SH-SY5Y (cell line): ENCODE data around the gene AK2.

Experiments used
- GATA2 ChIP-seq: IDR thresholded peaks from 2 replicates; pipeline ENCODE4 v1.6.1; 2011; ENCODE audit warnings: mild to moderate bottlenecking, low read depth, low read length
- GATA3 ChIP-seq: IDR thresholded peaks from 2 replicates; pipeline ENCODE4 v1.6.1; 2011; ENCODE audit warnings: low read depth, mild to moderate bottlenecking, low read length, moderate library complexity

Gene AK2

DNA sequence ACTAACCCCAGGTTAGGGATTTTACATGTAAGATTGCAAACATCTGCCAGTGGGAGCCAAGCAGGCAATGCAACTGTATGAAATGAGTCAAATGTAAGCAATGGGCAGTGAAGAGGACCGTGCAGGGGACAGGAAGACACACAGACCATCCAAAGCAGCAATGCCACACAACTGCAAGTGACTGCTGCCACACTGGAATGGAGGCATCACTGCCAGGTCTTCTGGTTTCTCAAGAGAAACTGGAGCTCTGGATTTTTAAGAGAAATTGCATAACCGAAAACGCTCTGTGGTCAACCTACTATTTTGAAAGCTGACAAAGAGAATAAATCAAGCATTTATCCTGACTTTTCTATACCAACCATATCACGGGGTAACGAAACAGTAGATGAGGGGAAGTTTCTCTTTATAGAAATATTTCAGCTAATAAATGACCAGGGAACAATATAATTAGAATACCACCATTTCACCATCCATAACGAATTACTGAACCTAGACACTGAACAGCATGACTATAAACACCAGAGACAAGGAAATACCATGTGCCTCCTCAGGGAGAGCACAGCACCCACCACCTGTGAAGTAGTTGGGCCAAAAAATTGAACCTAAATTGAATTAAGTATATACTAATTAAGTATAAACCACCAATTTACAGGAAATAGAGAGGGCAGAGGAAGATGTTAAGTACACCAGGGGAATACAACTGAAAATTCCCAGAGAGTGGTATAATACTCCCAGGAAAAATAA, 4.4 kb downstream of the AK2 start:
- TF ChIP-seq GATA2 (no peak), GATA3 (no peak)

DNA sequence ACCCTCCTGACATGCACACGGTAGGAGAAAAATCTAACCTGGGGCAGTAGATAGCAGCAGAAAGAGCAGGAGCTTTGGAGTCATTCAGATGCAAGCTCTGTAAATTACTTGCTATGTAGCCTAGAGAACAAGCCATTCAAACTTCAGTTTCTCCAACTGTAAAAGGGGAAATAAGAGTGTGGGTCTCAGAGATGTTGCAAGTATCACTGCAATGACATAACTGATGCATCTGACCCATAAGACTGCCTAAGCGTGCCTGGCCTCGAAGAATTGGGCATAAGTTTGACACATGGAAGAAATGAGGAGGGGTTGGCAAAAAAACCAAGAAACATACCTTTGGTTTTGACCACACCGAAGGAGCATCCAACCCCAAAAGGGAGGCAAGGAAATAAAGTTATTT, 5.2 kb downstream of the AK2 start:
- TF ChIP-seq GATA2: no peak
- TF ChIP-seq GATA3: no peak

DNA sequence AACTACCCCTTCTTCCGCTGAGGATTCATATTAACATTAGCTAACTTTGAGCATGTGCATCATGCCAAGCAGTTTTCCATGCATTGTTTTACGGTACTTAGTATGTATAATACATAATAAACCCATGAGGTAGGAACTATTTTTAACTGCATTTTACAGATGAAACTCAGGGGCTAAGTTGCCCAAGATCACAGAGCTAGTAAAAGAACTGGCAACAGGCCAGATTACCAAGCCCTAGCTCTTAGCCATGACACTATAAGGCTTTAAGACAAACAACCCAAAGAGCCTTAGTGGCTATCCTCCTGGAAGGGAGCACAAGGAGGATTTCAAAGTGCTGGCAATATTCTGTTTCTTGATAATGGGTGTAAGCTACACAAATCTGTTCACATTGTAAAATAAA, 6.1 kb downstream of the AK2 start:
- no peak for TF ChIP-seq GATA3
- no peak for TF ChIP-seq GATA2

DNA sequence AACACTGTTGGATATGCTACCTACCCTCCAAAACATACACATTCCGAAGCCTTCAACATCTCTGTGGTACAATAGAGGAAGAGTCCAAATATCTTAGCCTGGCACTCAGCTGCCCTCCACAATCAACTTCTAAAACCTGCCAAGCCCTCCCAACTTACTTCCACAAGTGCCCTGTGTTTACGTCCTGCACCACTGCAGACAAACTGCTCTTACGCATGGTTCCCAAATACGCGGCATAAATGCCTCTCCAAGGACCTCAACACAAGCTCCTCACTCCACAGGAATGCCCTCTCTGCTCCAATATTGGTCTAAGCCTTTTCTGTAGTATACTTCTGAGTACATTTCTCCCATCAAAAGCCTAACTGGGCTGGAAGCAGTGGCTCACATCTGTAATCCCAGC, 6.8 kb downstream of the AK2 start:
- TF ChIP-seq GATA2 (no peak), GATA3 (no peak)

DNA sequence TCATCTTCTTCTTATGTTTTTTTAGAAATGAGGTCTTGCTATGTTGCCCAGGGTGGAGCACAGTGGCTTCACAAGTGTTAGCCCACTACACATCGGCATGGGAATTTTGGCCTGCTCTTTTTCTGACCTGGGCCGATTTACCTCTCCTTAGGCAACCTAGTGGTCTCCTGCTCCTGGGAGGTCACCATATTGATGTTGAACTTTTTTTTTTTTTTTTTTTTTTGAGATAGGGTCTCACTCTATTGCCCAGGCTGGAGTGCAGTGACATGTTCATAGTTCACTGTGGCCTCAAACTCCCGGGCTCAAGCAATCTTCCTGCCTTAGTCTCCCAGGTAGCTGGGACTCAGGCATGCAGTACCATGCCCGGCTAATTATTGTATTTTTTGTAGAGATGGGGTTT, 7.5 kb downstream of the AK2 start:
- TF ChIP-seq GATA2 (no peak), GATA3 (no peak)

DNA sequence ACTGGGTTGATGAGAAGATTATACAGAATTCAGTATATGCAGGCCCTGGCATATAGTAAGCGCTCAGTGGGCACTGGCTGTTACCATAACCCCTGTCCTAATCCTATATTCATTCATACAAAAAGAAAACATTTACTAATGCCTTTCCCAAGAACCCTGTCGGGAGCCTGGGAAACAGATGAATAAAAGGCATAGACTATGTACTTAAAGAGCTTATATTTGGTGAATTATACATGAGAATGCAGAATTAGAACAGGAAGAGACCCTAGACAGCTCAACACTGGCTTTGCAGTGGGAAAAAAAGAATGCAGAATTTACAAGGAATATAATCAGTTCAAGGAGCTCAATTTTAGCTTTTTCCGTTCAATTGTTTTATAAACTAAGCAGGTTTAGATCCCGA, 10.9 kb downstream of the AK2 start:
- TF ChIP-seq GATA2 (no peak), GATA3 (no peak)

DNA sequence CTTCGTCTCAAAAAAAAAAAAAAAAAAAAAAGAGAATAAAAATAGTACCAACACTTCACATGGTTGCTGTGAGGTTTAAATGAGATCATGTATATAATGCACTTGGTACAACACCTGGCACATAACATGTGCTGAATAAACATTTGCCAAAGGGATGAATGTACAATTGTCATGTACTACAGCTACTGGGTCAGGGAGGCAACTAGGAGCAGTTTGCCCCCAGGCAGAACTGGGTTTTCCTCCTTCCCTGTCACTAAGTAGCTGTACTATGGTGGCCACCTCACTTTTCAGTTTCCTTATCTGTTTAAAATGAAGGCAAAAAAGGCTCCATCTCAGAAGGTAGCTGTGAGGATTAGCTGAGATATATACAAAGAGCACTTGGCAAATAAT, 11.5 kb downstream of the AK2 start:
- TF ChIP-seq GATA3 (no peak), GATA2 (no peak)

DNA sequence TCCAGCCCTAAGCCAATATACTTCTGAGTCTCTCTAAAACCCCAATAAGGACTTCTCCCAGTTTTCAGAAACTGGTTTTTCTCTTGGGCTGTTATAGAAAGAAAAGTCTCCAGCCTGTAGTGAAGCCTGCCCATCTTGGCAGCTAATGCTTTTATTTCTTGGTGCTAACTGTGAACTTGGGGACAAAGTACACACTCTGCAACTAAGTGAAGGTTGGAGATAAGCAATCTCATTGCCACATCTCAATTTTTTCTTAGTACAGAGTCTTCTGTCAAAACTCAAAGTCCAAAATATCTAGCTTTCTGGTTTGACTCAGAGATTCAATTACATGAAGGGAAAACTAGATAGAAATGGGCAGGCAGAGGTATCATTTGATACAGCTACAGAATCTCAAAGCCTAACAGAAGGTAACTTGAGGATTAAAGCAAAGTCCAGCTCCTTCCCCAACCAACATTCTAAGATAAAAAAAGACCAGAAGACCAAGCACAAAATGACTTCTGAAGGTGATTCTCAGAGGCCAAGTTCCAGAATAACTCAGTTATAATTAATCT, 14.0 kb downstream of the AK2 start:
- TF ChIP-seq GATA2 (no peak), GATA3 (no peak)

DNA sequence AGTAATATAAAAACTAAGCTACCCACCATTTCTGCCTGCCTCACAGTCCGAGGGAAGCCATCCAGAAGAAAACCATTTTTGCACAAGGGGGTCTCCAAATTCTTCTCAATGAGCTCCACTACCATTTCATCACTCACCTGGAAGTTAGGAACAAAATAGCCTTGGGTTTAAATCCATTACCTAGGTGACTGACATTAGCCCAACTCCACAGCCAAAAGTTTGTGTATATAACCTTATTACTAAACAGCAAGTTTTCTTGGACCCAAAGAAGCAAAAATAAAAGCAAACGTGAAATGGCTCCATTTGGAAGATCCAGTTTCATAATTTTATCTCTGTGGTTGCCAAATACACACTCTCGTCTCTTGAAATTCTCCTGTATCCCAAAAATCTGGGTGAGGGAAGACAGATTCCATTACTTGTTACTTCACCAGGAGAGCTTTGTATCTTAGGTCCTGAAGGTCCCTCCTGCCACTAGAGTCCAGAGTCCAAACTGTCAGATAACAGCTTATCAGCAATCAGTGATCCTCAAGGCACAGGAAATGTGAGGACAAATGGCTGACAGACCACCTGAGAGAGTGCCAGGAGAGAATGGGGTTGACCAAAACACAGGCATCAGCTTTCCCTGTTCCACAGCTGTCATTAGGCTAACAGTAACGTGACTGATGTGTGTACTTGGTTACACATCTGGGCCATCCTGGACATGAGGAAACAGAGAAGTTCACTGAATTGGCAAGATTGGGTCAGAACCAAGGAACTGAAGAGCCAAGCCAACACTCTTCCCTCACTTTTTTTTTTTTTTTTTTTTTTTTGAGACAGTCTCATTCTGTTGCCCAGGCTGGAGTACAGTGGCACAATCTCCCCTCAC, 14.9 kb downstream of the AK2 start:
- TF ChIP-seq GATA3 (no peak), GATA2 (no peak)

DNA sequence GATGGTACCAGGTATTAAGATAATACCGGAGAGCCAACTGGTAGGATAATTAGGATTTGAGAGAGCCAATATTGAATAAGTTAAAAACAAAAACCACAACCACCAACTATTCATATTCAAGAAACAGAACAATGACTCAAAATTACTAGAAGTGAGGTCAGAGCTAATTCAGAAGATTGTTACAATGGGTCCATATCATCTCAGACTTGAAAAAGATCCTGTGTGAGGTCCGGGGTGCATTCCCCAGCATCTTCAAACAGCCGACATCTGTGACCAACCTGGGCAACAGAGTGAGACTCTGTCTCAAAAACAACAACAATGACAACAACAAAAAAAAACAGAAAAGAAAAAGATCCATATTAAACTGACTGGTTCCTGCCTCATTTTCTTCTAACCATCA, 18.6 kb downstream of the AK2 start:
- TF ChIP-seq GATA2: no peak
- TF ChIP-seq GATA3: no peak

DNA sequence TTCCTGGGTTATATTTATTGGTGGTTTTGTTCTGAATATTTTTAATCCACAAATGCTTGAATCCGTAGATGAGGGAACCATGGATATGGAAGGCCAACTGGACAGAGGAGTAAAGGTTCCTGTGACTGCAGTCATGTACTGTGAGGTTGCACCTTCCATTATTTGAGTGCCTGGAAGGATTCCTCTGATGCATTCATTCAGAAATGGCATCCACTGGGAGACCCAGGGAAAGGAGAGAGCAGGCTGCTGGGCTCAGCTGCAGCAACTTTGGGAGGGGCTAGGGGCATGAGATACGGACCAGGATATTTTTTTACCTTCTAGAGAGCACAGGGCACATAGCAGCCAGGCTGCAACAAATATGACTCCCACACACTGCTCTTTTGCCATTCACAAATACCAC, 19.5 kb downstream of the AK2 start:
- TF ChIP-seq GATA3 (no peak), GATA2 (no peak)

DNA sequence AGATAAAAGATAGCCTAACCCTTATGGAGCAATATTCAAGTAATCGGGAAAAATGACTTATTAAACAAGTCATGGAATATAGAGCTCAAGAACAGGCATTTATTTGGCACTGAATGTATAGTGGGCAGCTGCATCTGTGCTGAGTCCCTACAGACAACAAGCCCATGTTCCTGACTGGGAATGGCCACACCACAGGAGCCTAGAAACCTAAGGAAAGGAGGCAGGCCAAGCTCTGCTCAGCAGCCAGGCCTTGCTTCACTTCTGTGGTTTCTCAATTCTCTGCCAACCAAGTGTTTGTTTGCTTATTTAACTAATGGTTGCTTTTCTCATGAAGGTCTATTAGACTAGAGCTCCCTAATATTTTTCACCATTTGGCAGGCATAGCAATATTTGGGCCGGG, 21.5 kb downstream of the AK2 start:
- TF ChIP-seq GATA3: no peak
- TF ChIP-seq GATA2: no peak

DNA sequence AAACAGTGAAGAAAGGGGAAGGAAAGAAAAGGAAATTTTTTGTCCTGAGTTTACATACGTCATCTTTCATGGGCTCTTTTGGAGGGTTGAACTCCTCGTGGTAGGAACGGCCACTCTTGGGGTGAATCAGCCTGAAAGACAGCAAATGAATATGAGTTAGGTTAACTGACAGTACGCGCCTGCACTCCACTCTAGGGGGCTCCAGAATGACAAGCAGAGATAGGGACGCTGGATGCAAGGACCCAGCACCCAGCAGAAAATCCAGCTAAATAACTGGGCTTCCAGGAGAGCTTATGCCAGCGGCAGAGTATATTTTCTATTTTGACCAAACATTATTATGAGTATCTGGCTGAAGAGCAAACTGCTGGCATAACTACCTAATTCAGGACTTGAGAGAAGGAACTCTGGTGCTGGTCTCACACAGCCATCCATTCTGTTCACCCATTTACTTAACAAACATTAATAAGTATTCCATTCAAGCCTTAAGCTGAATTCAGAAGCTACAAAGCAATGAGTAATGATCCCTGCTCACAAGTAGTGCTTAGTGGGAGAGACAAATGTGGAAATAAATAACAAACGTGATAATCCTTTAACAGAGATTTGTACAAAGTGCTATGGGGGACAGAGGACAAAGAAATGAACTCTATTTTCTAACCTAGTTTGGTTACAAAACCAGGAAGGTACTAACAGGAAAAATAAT, 22.1 kb downstream of the AK2 start:
- TF ChIP-seq GATA3 (no peak), GATA2 (no peak)

DNA sequence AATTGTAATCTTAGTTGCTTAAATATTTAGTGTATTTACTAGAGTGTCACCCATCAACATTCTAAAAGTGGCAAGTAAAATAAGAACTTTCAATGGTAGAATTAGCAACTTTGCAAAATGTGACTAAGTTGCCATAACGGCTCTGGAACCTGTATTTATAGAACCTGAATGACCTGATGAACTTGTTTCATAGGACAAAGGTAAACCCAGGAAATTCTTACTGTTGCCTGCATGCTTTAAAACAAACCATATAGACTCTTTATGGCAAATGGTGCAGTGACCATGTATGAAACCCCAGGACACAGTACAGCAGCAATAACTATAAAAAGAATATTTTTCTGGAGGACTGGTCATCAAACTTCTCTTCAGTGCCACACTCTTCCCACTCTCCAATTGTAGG, 22.9 kb downstream of the AK2 start:
- TF ChIP-seq GATA2: no peak
- TF ChIP-seq GATA3: no peak

DNA sequence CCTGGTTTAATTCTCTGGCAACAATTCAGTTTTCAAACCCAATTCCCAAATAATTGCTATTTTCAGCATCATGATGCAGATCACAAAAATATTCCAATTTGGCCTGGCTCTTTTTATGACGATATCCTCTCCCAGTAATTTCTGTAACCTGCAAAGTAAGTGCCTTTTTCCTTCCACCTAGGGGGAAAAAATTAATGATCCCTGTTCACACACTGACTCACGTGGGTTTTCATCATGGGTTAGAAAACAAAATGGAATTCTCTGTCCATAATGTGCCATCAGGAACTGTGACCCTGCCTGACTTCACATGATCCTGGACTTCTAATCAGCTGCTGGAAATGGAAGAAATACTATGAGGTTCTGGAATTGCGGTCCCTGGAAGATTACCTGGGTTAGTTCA, 24.5 kb downstream of the AK2 start:
- no peak for TF ChIP-seq GATA2
- no peak for TF ChIP-seq GATA3
